ENCODE results near the gene POLR2J. TPM values are rescaled to one million over a fixed set of nuclear protein-coding genes. Genes with fewer than 3 reads are reported as not detected.
"Not testable (repeated sequence)": the region's sequence is repeated elsewhere in the genome, so short reads cannot be mapped to it uniquely, and the experiment has no call there.

POLR2J gene
- total and polyA plus RNA-seq, 2 experiments from 2014 or later, result 15.5 to 77.7 TPM

GRCh38 chr7:102455596-102455995 is 23.1 kb downstream of the POLR2J start:
- DNase-seq, result no peak
- Histone ChIP-seq H3K4me1 (ENCODE audit: insufficient read depth) (no peaks in the 10 kb centered on the region), H2AFZ (no peak overlapping the region), H3K9me3 (ENCODE audit: low read depth) (no peaks in the 10 kb centered on the region), H3K36me3 (ENCODE audit: low read depth) (no peaks in the 10 kb centered on the region), H3K27me3 (replicated peaks; ENCODE audit: insufficient read depth) (no peaks in the 10 kb centered on the region), H3K4me3 (no peak overlapping the region), H3K79me2 (ENCODE audit: insufficient read depth) (no peaks in the 10 kb centered on the region), H3K9ac (no peak overlapping the region), H3F3A (ENCODE audit: insufficient read depth) (no peaks in the 10 kb centered on the region), H3K4me2 (ENCODE audit: unreplicated experiment) (no peak overlapping the region), H3K27ac (no peak overlapping the region), H4K20me1 (ENCODE audit: insufficient read depth) (no peaks in the 10 kb centered on the region), H3K9me2 (ENCODE audit: insufficient read depth) (no peaks in the 10 kb centered on the region)
- 85 to 95% methylated on average over 11 of the region's 11 CpGs for WGBS, 2 experiments (ENCODE audit: low coverage in 1 of 2, low lambda C conversion rate in 2 of 2, missing lambda C conversion rate in 2 of 2)
- TF ChIP-seq EZH2 (IDR thresholded peaks at IDR 0.05; ENCODE audit: insufficient read depth, poor library complexity, severe bottlenecking) (no peak), EZH2phosphoT487 (IDR thresholded peaks at IDR 0.05; ENCODE audit: insufficient read depth, low read depth) (no peak)
- in situ Hi-C loops (cut with MboI), result no loop called here

DNA sequence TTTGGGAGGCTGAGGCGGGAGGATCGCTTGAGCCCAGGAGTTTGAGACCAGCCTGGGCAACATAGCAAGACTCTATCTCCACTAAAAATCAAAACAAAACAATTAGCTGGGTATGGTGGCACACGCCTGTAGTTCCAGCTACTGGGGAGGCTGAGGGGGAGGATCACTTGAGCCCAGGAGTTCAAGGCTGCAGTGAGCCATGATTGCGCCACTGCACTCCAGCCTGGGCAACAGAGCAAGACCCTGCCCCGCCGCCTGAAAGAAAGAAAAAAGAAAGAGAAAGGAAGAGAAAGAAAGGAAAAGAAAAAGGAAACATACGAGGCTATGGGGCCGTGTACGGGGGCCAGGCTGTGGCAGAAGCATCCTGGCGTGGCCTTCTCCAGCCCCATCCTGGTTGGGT is 23.8 kb downstream of the POLR2J start:
- in situ Hi-C loops (cut with MboI); H3K4me2 ChIP-seq (ENCODE audit: unreplicated experiment); H4K20me1 ChIP-seq (ENCODE audit: insufficient read depth); H3K27ac ChIP-seq; H3K9ac ChIP-seq; H3K79me2 ChIP-seq (ENCODE audit: insufficient read depth); H3K4me3 ChIP-seq; H3K9me3 ChIP-seq (ENCODE audit: low read depth); H3F3A ChIP-seq (ENCODE audit: insufficient read depth); H3K4me1 ChIP-seq (ENCODE audit: insufficient read depth); H3K36me3 ChIP-seq (ENCODE audit: low read depth); DNase-seq; H2AFZ ChIP-seq; H3K27me3 ChIP-seq (replicated peaks; ENCODE audit: insufficient read depth); H3K9me2 ChIP-seq (ENCODE audit: insufficient read depth): not testable (repeated sequence)
- WGBS, 2 experiments (ENCODE audit: low coverage in 1 of 2, low lambda C conversion rate in 2 of 2, missing lambda C conversion rate in 2 of 2), result 93 to 97% methylated on average over 10 of the region's 10 CpGs

DNA sequence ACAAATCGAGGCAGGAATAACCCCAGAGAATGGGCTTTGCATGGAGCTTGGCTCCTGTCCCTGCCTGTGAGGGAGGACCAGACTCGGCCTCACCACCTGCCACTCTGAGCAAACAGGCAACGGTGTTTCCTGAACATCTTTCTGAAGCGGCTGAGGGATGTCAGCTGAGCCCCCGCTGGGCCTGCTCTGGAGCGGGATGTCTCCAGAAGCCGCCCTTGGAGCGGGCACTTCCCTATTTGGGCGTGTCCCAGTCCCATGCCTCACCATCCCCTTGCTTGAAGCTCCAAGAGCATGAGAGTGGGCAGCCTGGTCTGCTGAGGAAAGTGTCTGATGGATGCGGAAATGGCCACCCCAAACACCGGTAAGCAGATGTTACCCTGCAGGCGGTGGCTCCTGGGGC is 24.3 kb downstream of the POLR2J start:
- H3K9ac ChIP-seq, result no peak overlapping the region
- TF ChIP-seq EZH2phosphoT487 (IDR thresholded peaks at IDR 0.05; ENCODE audit: insufficient read depth, low read depth) (no peak), EZH2 (IDR thresholded peaks at IDR 0.05; ENCODE audit: insufficient read depth, poor library complexity, severe bottlenecking) (no peak)
- 75 to 77% methylated on average over 12 of the region's 12 CpGs for WGBS, 2 experiments (ENCODE audit: low coverage in 1 of 2, low lambda C conversion rate in 2 of 2, missing lambda C conversion rate in 2 of 2)

DNA sequence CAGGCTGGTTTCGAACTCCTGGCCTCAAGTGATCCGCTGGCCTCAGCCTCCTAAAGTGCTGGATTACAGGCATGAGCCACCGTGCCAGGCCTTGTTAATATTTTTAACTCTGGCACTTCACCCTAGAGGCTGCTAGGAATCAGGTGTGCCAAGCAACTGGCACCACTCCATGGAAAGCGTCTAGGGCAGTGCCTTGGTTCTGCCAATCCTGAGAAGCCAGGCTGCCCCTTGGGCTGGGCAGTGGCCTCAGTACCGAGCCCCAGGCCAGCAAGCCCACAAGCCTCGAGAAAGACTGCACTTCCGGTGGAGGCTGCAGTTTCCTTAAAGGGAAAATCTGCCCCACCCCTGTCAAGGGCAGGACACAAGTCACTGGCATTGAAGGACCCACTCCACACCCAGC is 25.4 kb downstream of the POLR2J start:
- Histone ChIP-seq H4K20me1 (ENCODE audit: insufficient read depth) (no peaks in the 10 kb centered on the region), H3K36me3 (ENCODE audit: low read depth) (no peaks in the 10 kb centered on the region), H3K9me2 (ENCODE audit: insufficient read depth) (no peaks in the 10 kb centered on the region), H3K79me2 (ENCODE audit: insufficient read depth) (no peaks in the 10 kb centered on the region), H3K27ac (no peak overlapping the region), H2AFZ (no peak overlapping the region), H3K4me3 (no peak overlapping the region), H3K27me3 (replicated peaks; ENCODE audit: insufficient read depth) (no peaks in the 10 kb centered on the region), H3K4me1 (ENCODE audit: insufficient read depth) (no peaks in the 10 kb centered on the region), H3F3A (ENCODE audit: insufficient read depth) (no peaks in the 10 kb centered on the region), H3K9me3 (ENCODE audit: low read depth) (no peaks in the 10 kb centered on the region), H3K4me2 (ENCODE audit: unreplicated experiment) (no peak overlapping the region), H3K9ac (no peak overlapping the region)
- DNase-seq, result no peak
- in situ Hi-C loops (cut with MboI), result no loop called here
- WGBS, 2 experiments (ENCODE audit: low coverage in 1 of 2, low lambda C conversion rate in 2 of 2, missing lambda C conversion rate in 2 of 2), result 90 to 97% methylated on average over 7 of the region's 7 CpGs
- TF ChIP-seq EZH2phosphoT487 (IDR thresholded peaks at IDR 0.05; ENCODE audit: insufficient read depth, low read depth) (no peak), EZH2 (IDR thresholded peaks at IDR 0.05; ENCODE audit: insufficient read depth, poor library complexity, severe bottlenecking) (no peak)

More for the DNA sequence above, 24.3 kb downstream of the POLR2J start:
- H3K4me3 ChIP-seq, result no peak overlapping the region
- no peaks in the 10 kb centered on the region for H3K4me1 ChIP-seq (ENCODE audit: insufficient read depth)
- in situ Hi-C loops (cut with MboI), result no loop called here
- no peak overlapping the region for H3K4me2 ChIP-seq (ENCODE audit: unreplicated experiment)
- H3K27ac ChIP-seq, result no peak overlapping the region
- DNase-seq, result no peak
- no peaks in the 10 kb centered on the region for H3K9me2 ChIP-seq (ENCODE audit: insufficient read depth)
- no peaks in the 10 kb centered on the region for H3F3A ChIP-seq (ENCODE audit: insufficient read depth)
- H4K20me1 ChIP-seq (ENCODE audit: insufficient read depth), result no peaks in the 10 kb centered on the region
- H3K9me3 ChIP-seq (ENCODE audit: low read depth), result no peaks in the 10 kb centered on the region
- H3K79me2 ChIP-seq (ENCODE audit: insufficient read depth), result no peaks in the 10 kb centered on the region
- no peak overlapping the region for H2AFZ ChIP-seq
- H3K36me3 ChIP-seq (ENCODE audit: low read depth), result no peaks in the 10 kb centered on the region
- no peaks in the 10 kb centered on the region for H3K27me3 ChIP-seq (replicated peaks; ENCODE audit: insufficient read depth)

GRCh38 chr7:102452451-102452850 is 26.3 kb downstream of the POLR2J start:
- Histone ChIP-seq H2AFZ (no peak overlapping the region), H4K20me1 (ENCODE audit: insufficient read depth) (no peaks in the 10 kb centered on the region), H3K27ac (no peak overlapping the region), H3K79me2 (ENCODE audit: insufficient read depth) (no peaks in the 10 kb centered on the region), H3K9ac (no peak overlapping the region), H3F3A (ENCODE audit: insufficient read depth) (no peaks in the 10 kb centered on the region), H3K9me3 (ENCODE audit: low read depth) (no peaks in the 10 kb centered on the region), H3K36me3 (ENCODE audit: low read depth) (no peaks in the 10 kb centered on the region), H3K4me3 (no peak overlapping the region), H3K9me2 (ENCODE audit: insufficient read depth) (no peaks in the 10 kb centered on the region), H3K27me3 (replicated peaks; ENCODE audit: insufficient read depth) (no peaks in the 10 kb centered on the region), H3K4me1 (ENCODE audit: insufficient read depth) (no peaks in the 10 kb centered on the region), H3K4me2 (ENCODE audit: unreplicated experiment) (no peak overlapping the region)
- DNase-seq, result no peak
- in situ Hi-C loops (cut with MboI), result no loop called here
- 98 to 99% methylated on average over 6 of the region's 6 CpGs for WGBS, 2 experiments (ENCODE audit: low coverage in 1 of 2, low lambda C conversion rate in 2 of 2, missing lambda C conversion rate in 2 of 2)
- TF ChIP-seq EZH2 (IDR thresholded peaks at IDR 0.05; ENCODE audit: insufficient read depth, poor library complexity, severe bottlenecking), result no peak
- no peak for TF ChIP-seq EZH2phosphoT487 (IDR thresholded peaks at IDR 0.05; ENCODE audit: insufficient read depth, low read depth)

Measured in GM23248 (cell line).